NCI-H748 (cell line): Measurements from ENCODE around the gene SRR.
"Not testable (repeated sequence)": the region's sequence is repeated elsewhere in the genome, so short reads cannot be mapped to it uniquely, and the experiment has no call there.

Experiments
- DNase-seq: peaks from one replicate; lab custom pipeline; 2025; ENCODE audit not compliant: unreplicated experiment; lab: John Stamatoyannopoulos, UW

The SRR gene

DNA sequence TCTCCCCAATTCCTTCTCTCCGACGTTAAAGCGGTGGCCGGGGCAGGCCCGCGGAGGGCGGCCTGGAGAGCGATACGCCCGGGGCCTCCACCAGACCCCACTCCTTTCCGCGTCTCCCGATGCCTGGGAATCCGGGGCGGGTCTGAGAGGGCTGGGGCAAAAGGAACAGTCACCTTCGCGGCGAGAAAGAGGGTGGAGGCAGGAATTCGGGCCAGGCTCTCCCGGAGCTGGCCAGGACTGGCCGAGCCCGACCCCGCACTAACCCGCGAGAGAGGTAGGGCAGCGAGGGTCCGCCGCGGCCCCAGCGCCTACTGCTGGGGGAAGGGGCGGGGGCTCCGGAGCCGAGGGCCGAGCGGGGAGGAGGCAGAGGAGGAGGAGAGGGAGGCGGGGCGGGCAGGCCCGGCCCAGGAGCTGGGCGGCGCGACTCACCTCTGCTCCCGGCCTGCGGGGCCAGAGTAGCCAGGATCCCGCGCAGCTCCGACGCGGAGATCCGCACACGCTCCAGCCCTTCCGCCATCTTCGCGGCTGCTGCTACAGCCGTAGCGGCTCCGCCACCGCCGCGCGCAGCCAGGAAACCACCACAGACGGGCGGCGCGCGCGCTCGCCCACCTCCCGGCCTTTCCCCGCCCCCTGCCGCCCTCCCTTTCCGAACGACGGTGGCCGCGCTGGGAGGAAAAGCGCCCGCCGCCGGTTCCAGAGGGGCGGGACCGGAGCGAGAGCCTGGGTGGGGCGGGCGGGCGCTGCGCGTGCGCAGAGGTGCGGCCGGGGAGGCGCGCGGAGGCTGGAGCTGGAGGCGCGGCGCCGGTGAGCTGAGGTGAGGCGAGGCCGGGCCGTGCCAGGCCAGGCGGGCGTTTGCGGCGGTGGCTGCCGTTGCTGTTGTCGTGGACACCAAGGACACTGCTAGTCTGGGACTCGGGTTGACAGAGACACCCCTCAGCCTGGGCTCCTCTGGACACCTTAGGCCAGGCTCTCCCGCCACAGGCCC is at the start of gene SRR, which contains the start of gene SMG6:
Gene SRR (plus strand): TSS at position 747 of the 985 bp plus-strand sequence. CDS start 11,611 bp downstream, outside the sequence.
Gene SMG6 (minus strand): TSS at position 582 of the 985 bp plus-strand sequence. CDS start 65 bp downstream, at position 517.
- DNase-seq: peak; percentile 95

GRCh38 chr17:2258830-2259229 is 44.9 kb upstream of the SRR start:
- not testable (repeated sequence) for DNase-seq

GRCh38 chr17:2259769-2260536 is 43.8 kb upstream of the SRR start:
- DNase-seq: no peak

GRCh38 chr17:2262135-2262587 is 41.6 kb upstream of the SRR start:
- DNase-seq: no peak

DNA sequence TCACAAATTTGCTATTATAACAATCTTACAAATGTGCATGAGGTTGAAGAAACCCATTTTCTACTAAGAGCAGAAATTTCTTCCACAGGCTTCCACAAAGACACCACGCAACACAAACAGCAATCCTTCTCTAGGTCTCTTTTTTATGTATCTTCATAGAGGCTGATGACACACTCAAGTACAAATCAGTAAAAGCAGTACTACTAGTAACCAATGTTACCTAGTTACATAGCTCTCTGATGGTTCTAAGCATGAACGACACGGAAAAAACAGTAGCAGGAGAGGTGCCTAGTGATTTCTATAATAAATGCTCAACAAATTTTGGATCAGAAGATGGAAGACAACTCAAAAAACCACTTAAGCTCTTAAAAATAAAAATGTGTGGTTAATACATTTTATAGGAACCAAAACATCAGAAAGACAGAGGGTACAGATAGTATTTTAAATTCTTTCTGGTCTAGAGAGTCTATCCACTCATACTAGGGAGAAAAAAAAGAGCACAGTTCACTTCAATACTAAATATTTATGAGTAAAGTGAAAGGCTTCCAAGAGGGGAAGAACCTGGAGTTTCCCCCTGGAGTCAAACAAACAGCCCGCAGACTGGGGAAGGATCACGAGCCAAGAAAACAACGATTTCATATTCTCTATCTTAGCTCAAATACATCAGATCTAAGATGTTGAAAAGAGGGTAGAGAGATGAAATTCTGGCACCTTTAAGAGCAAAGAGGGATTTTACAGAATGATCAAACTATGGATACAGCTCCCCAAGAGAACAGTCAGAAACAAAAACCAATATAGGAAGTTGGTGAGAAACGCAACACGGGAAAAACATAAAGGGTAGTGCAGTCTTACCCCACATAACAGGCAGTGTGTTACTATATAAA is 40.3 kb upstream of the SRR start:
- no peak for DNase-seq

DNA sequence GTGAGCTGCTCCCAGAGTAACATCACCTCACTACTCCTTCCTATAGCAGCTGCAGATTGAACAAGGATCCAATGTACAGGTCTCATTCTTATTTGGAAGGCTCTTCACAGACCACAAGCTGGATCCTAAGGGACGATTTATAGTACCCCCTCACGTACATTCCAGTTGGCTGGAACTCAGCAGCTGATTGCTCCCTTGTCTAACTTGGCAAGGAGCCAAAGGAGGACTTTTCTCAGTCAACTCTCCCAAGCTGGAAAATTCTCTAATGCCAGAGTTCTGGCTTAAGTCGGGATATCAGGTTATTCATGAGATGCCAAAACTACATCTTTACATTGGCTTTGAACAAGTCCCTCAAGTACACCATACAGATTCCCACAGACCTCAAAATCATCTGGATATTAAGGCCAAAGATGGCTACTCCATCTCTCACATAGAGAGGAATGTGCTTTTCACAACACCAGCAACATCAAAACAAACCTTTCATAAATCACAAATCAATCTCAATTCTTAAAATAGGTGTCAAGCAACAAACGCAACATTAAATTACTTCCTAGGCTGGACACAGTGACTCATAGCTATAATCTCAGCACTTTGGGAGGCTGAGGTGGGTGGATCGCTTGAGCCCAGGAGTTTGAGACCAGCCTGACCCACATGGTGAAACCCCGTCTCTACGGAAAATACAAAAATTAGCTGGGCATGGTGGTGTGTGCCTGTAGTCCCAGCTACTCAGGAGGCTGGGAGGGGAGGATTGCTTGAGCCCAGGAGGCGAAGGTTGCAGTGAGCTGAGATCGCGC is 39.5 kb upstream of the SRR start:
- DNase-seq: no peak

- DNase-seq: not testable (repeated sequence)
Observed at GRCh38 chr17:2265166-2265565, 38.6 kb upstream of the SRR start.

DNA sequence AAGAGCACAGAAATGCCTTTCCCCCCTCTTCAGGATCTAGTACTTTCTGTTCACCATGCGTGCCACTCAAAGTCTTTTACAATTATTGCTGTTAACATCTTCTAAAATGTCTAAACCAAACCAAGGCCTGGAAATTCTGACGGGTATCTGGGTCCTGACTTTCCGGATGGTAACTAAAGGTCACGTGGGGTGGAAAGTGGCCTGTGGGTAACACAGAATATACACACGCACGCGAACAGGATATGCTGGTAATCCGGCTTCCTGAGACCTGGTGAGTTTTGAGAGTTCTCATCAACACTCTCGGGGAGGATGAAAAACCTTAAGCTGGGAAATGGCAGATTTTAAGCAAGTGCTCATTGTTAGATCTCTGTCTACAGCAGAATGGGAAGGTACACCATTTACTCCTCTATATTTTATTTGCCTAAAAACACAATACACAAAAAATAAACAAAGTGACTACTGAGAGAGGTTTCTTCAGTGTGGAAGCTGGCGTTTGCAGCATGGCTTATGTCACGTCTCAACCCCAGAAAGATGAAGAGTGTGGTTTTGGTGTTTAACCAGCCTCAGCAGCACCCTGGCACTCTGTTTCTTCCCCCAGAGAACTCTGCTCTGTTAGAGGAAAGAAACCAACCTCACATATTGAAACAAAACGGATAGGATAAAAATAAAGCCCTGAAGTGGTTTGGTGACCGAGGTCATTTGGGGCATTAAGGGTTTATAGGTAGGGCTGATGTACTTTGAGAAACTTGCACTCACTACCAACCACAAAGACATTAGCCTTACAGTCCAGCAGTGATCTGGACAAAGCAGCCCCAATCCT is 37.5 kb upstream of the SRR start:
- no peak for DNase-seq

GRCh38 chr17:2266865-2267228 is 36.9 kb upstream of the SRR start:
- DNase-seq: no peak

- no peak for DNase-seq
Observed at GRCh38 chr17:2267354-2267753, 36.4 kb upstream of the SRR start.

DNA sequence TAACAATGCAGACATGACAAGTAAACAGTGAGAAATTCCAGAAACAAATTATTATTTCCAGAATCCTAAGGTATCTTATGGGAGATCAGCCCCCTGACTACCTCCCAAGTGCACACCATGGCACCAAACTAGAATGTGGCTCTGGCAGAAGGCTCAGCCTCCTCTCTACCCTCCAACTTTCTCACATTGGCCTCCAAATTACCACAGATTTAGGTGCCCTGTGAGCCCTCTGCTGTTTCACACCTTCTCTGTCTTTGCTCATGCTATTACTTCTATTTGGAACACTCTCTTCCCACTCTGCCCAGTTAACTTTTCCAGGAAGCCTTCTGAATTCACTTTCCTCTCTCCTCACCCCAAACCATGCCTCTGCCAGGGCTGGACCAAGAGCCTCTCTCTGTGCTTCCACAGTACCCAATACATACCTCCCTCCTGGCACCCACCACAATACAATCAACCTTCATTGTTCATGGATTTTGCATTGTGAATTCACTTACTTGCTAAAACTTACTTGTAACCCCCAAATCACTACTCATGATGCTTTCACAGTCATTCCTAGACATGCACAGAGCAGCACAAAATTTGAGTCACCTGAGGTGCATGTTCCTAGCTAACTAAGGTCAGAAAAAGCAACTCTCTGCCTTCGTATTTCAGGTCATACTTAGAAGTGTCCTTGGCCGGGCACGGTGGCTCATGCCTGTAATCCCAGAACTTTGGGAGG is 31.6 kb upstream of the SRR start:
- DNase-seq: no peak

DNA sequence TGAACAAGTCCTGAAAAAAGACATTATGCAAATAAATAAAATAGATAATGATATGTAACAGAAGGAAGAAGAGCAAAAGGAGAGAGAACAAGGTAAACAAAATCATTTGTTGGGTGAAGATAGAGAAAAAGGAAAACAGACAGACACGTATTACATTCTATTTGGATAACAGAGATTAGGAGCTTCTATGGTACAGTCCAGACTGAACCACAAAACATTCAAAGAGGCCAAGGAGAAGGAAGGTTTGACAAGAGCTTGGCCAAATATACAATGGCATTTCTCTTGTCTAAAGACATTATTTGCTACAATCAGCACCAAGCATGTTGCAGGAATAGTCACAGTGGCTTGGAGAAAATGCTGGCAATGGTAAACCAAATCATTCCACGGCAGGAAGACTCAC is 29.3 kb upstream of the SRR start:
- no peak for DNase-seq

DNA sequence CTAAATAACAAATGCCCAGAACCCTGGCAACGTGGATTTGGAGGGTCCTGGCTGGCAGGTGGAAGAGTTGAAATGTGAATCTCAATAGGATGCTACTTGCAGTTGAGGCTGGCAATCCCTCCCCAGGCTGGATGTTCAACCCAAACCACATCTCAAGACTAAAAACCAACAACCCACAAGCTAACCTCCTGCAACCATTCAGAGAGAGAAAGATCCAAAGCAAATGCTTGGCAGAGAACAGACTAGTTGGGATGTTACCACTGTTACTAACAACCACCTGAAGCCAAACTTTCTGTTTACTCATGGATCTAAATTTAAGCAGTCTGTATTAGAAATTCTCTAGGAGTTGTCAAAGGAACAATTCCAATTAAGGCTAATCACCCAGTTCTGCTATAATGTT is 28.0 kb upstream of the SRR start:
- no peak for DNase-seq

DNA sequence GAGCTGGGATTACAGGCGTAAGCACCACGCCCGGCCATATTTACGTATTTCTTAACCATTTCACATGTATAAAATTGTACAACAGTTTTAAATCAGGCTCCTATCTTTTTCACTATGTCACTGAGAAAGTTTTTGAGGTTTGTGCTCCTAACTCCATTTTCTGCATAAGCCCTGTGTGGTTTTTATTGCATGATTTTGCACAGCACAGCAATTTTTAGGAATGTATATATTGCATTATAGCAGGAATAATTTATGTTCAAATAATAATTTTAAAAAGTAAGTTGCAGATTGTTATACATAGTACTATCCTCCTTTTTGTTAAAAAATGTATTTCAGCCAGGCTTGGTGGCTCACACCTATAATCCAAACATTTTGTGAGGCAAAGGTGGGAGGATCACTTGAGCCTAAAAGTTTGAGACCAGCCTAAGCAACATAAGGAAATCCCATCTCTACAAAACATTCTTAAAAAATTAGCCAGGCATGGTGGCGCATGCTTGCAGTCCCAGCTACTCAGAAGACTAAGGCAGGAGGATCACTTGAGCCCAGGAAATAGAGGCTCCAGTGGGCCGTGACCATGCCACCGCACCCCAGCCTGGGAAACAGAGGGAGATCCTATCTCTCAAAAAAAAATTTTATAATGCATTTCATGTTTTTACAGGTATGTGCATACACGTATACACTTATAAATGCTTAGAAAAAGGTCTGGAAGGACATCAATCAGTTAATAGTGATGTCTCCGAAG is 26.1 kb upstream of the SRR start:
- DNase-seq: no peak

DNA sequence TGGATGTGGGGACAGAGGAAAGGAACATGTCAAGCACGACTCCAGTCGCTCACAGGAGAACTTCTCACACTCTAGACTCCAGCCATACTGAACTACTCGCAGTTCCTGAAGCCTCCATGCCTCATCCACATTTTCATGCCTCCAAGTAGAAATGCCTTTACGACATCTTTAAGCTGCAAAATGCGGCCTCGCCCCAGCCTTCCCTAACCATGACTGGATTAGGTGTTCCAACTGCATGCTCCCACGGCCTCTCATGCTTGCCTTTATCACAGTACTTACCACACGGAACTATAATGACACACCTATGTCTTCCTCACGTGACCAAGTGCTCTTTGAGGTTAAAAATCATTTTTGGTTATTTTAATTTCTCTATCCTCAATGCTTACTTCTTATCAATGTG is 24.0 kb upstream of the SRR start:
- no peak for DNase-seq

DNA sequence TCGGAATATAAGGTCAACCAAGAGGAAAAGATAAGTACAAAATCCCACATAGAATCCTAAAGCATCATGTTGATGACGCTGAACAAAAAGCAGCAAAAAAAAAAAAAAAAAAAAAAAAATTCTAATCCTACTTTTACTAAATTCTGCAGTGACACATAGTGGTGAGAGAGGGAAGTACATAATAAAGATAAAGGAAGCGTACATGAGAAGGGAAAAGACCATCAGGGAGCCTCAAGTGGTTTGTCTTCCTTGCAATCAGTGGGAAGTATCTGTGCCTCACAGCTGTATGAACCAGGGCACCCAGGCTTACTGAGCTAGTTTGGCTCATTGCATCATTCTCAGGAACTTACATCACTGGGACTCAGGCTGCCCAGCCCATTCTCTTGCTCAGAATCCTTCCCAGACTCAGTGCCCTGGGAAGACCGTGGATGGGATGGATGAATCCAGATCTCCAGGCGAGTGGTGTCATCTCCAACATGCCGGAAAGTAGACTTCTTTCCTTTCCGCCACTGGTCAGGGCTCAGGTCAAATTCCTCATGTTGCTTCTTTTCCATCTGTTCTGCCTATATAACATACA is 21.4 kb upstream of the SRR start:
- DNase-seq: peak; percentile 55

GRCh38 chr17:2283302-2283701 is 20.4 kb upstream of the SRR start:
- no peak for DNase-seq
